CD4-positive, CD25-positive, alpha-beta regulatory T cell (primary cell): Measurements from ENCODE around the gene TWNK. TPM values are rescaled to one million over a fixed set of nuclear protein-coding genes. Genes with fewer than 3 reads are reported as not detected.

Experiments
- ATAC-seq, 2 donors: fragments of 150-1000 bp; cut with Tn5 transposase; one replicate each; pipeline ENCODE4 v1.10.0; 2021; ENCODE audit warnings: low read depth in 2 of 2, moderate number of reproducible peaks in 2 of 2, moderate library complexity in 1 of 2
- DNase-seq, 3 donors: peaks; one replicate each; pipeline versions ENCODE4 v3.0.0 to v3.0.0-alpha.2; 2012 to 2022; ENCODE audit warnings: mixed read lengths in 1 of 3
- H3K27ac ChIP-seq: one replicate; pipeline ENCODE4 v1.7.0; 2013; ENCODE audit warnings: mild to moderate bottlenecking, low read length; ENCODE audit not compliant: insufficient read depth, poor library complexity, severe bottlenecking
- H3K27me3 ChIP-seq: one replicate; pipeline ENCODE4 v1.7.0; 2013; ENCODE audit warnings: low read length; ENCODE audit not compliant: control insufficient read depth, insufficient read depth
- H3K36me3 ChIP-seq: one replicate; pipeline ENCODE4 v1.7.0; 2013; ENCODE audit warnings: mild to moderate bottlenecking, low read length, moderate library complexity; ENCODE audit not compliant: control insufficient read depth, insufficient read depth
- H3K4me1 ChIP-seq: 2 replicates; pipeline ENCODE4 v1.7.0; 2013; ENCODE audit warnings: mild to moderate bottlenecking, low read length; ENCODE audit not compliant: insufficient read depth, control insufficient read depth, poor library complexity, severe bottlenecking
- H3K4me3 ChIP-seq: one replicate; pipeline ENCODE4 v1.7.0; 2013; ENCODE audit warnings: low read depth, mild to moderate bottlenecking, low read length, moderate library complexity
- H3K9me3 ChIP-seq, 2 experiments: 1 replicate in 1 of 2; 2 replicates in 1 of 2; pipeline ENCODE4 v1.7.0; 2013; ENCODE audit warnings: low read length in 2 of 2, mild to moderate bottlenecking in 1 of 2, moderate library complexity in 1 of 2; ENCODE audit not compliant: control insufficient read depth in 2 of 2
- H3K27ac Mint-ChIP-seq, 3 donors: one replicate each; pipeline ENCODE4 v1.8.0; 2020 to 2022; ENCODE audit warnings: mild to moderate bottlenecking in 3 of 3, mixed read lengths in 3 of 3, moderate library complexity in 2 of 3
- H3K27me3 Mint-ChIP-seq: one replicate; pipeline ENCODE4 v1.8.0; 2022; ENCODE audit warnings: mild to moderate bottlenecking, mixed read lengths
- H3K36me3 Mint-ChIP-seq: one replicate; pipeline ENCODE4 v1.8.0; 2020; ENCODE audit warnings: mixed read lengths
- H3K4me1 Mint-ChIP-seq, 4 donors: one replicate each; pipeline ENCODE4 v1.8.0; 2020 to 2022; ENCODE audit warnings: mixed read lengths in 4 of 4, mild to moderate bottlenecking in 1 of 4
- H3K4me3 Mint-ChIP-seq, 4 donors: one replicate each; pipeline ENCODE4 v1.8.0; 2020 to 2022; ENCODE audit warnings: mild to moderate bottlenecking in 4 of 4, mixed read lengths in 4 of 4, moderate library complexity in 3 of 4
- H3K9me3 Mint-ChIP-seq, 7 donors: one replicate each; pipeline ENCODE4 v1.8.0; 2020 to 2022; ENCODE audit warnings: mixed read lengths in 7 of 7, mild to moderate bottlenecking in 3 of 7, moderate library complexity in 2 of 7
- polyA plus RNA-seq, 4 donors: library from polyadenylated mRNA; unstranded; fragments of 300-500 nt; fragmentation: Illumina TruSeq; gene quantifications; one replicate each; pipeline ENCODE4 v1.2.3, GENCODE V29; 2021
- total RNA-seq: library from RNA; stranded (reverse); gene quantifications from one replicate; pipeline ENCODE4 v1.2.3, GENCODE V29; 2022

TWNK gene
- total and polyA plus RNA-seq, 5 donors from 2014 or later: 3.4 to 12.8 (median 5.6) TPM

GRCh38 chr10:100998991-100999741, 11.8 kb downstream of the TWNK start:
- H3K4me1 ChIP-seq: peaks cover 34% of the 10 kb centered on the region
- H3K27me3 Mint-ChIP-seq: peaks cover 6% of the 10 kb centered on the region

GRCh38 chr10:100999742-101000126, 12.4 kb downstream of the TWNK start, which contains the start of gene LZTS2:
TSS of gene LZTS2 (plus strand) at chr10:100999808. CDS start at chr10:101002539, 2,731 bp downstream.
- Mint-ChIP-seq H3K27ac (peak within 1 kb of the TSS; percentile 89 to 96 (median 92)), H3K36me3 (peaks cover under 1% of the 10 kb centered on the region), H3K4me3 (peak within 1 kb of the TSS; percentile 89 to 99 (median 93)), H3K27me3 (peaks cover 6% of the 10 kb centered on the region), H3K9me3 (no peaks in the 10 kb centered on the region), H3K4me1 (peaks cover 5 to 34% (median 17%) of the 10 kb centered on the region in 4 donors)
- Histone ChIP-seq H3K27me3 (no peaks in the 10 kb centered on the region), H3K4me3 (peak within 1 kb of the TSS; percentile 75), H3K36me3 (peaks cover 7% of the 10 kb centered on the region), H3K4me1 (peaks cover 34% of the 10 kb centered on the region), H3K27ac (peak within 1 kb of the TSS; percentile 83), H3K9me3 (no peaks in the 10 kb centered on the region)
- DNase-seq (no peak), ATAC-seq (no peak)

More at GRCh38 chr10:100998991-100999741, 11.8 kb downstream of the TWNK start:
- H3K27me3 ChIP-seq: no peaks in the 10 kb centered on the region
- peak overlapping the region; percentile 89 to 99 (median 93) for H3K4me3 Mint-ChIP-seq
- H3K36me3 ChIP-seq: peaks cover 7% of the 10 kb centered on the region
- peaks cover 5 to 34% (median 20%) of the 10 kb centered on the region in 4 donors for H3K4me1 Mint-ChIP-seq
- H3K9me3 Mint-ChIP-seq: no peaks in the 10 kb centered on the region
- H3K36me3 Mint-ChIP-seq: peaks cover 4% of the 10 kb centered on the region
- H3K27ac ChIP-seq: peak overlapping the region; percentile 83
- H3K4me3 ChIP-seq: peak overlapping the region; percentile 75
- H3K9me3 ChIP-seq: no peaks in the 10 kb centered on the region
- peak overlapping the region; percentile 89 to 96 (median 92) for H3K27ac Mint-ChIP-seq
- peak; percentile 69 to 82 (median 76) for DNase-seq
- peak; percentile 72 to 75 for ATAC-seq

GRCh38 chr10:101000127-101000914, 13.0 kb downstream of the TWNK start:
- H3K4me3 Mint-ChIP-seq: peak overlapping the region; percentile 82 to 90 (median 82)
- no peak overlapping the region for H3K27ac ChIP-seq
- H3K27me3 Mint-ChIP-seq: peaks cover 6% of the 10 kb centered on the region
- H3K27ac Mint-ChIP-seq: peak overlapping the region; percentile 81 to 87 (median 86)
- H3K4me1 ChIP-seq: peaks cover 34% of the 10 kb centered on the region
- no peaks in the 10 kb centered on the region for H3K9me3 Mint-ChIP-seq
- no peaks in the 10 kb centered on the region for H3K27me3 ChIP-seq
- peaks cover 7% of the 10 kb centered on the region for H3K36me3 ChIP-seq
- no peak overlapping the region for H3K4me3 ChIP-seq
- ATAC-seq (no peak), DNase-seq (no peak)
- H3K9me3 ChIP-seq: no peaks in the 10 kb centered on the region
- peaks cover 5 to 33% (median 15%) of the 10 kb centered on the region in 4 donors for H3K4me1 Mint-ChIP-seq
- no peaks in the 10 kb centered on the region for H3K36me3 Mint-ChIP-seq

- Mint-ChIP-seq H3K27ac (peak overlapping the region; percentile 27 to 87 (median 81)), H3K4me1 (peaks cover 5 to 28% (median 13%) of the 10 kb centered on the region in 4 donors), H3K27me3 (peaks cover 6% of the 10 kb centered on the region), H3K4me3 (peak overlapping the region; percentile 81 to 90 (median 82)), H3K36me3 (peaks cover 2% of the 10 kb centered on the region), H3K9me3 (no peaks in the 10 kb centered on the region)
- Histone ChIP-seq H3K27ac (no peak overlapping the region), H3K4me3 (no peak overlapping the region), H3K36me3 (peaks cover 9% of the 10 kb centered on the region), H3K9me3 (no peaks in the 10 kb centered on the region), H3K27me3 (no peaks in the 10 kb centered on the region), H3K4me1 (peaks cover 34% of the 10 kb centered on the region)
- no peak for ATAC-seq
- no peak for DNase-seq
Observed at GRCh38 chr10:101000915-101001658, 13.7 kb downstream of the TWNK start.

- Histone ChIP-seq H3K9me3 (no peaks in the 10 kb centered on the region), H3K4me1 (peaks cover 29% of the 10 kb centered on the region), H3K27me3 (no peaks in the 10 kb centered on the region), H3K27ac (no peak overlapping the region), H3K36me3 (peaks cover 10% of the 10 kb centered on the region), H3K4me3 (no peak overlapping the region)
- Mint-ChIP-seq H3K36me3 (peaks cover 4% of the 10 kb centered on the region), H3K27ac (no peak overlapping the region), H3K4me3 (peak overlapping the region in 1 of 4 donors; percentile 12), H3K4me1 (peaks cover 5 to 23% (median 13%) of the 10 kb centered on the region in 4 donors), H3K27me3 (peaks cover 6% of the 10 kb centered on the region), H3K9me3 (no peaks in the 10 kb centered on the region)
- no peak for DNase-seq
- no peak for ATAC-seq
Observed at GRCh38 chr10:101001659-101002035, 14.3 kb downstream of the TWNK start.

GRCh38 chr10:101002456-101002855, 15.1 kb downstream of the TWNK start:
- H3K4me1 Mint-ChIP-seq: peaks cover 5 to 20% (median 13%) of the 10 kb centered on the region in 4 donors
- H3K4me1 ChIP-seq: peaks cover 24% of the 10 kb centered on the region
- peaks cover 10% of the 10 kb centered on the region for H3K36me3 ChIP-seq
- no peak overlapping the region for H3K27ac Mint-ChIP-seq
- H3K9me3 Mint-ChIP-seq: no peaks in the 10 kb centered on the region
- DNase-seq (no peak), ATAC-seq (no peak)
- H3K27me3 Mint-ChIP-seq: peaks cover 6% of the 10 kb centered on the region
- H3K27ac ChIP-seq: no peak overlapping the region
- no peak overlapping the region for H3K4me3 ChIP-seq
- H3K36me3 Mint-ChIP-seq: peaks cover 4% of the 10 kb centered on the region
- no peaks in the 10 kb centered on the region for H3K27me3 ChIP-seq
- peak overlapping the region in 1 of 4 donors; percentile 12 for H3K4me3 Mint-ChIP-seq
- H3K9me3 ChIP-seq: no peaks in the 10 kb centered on the region

- no peaks in the 10 kb centered on the region for H3K9me3 ChIP-seq
- peaks cover 1 to 12% (median 7%) of the 10 kb centered on the region in 4 donors for H3K4me1 Mint-ChIP-seq
- no peak overlapping the region for H3K4me3 ChIP-seq
- peaks cover 11% of the 10 kb centered on the region for H3K4me1 ChIP-seq
- H3K27ac Mint-ChIP-seq: no peak overlapping the region
- H3K27me3 ChIP-seq: no peaks in the 10 kb centered on the region
- DNase-seq (no peak), ATAC-seq (no peak)
- H3K4me3 Mint-ChIP-seq: no peak overlapping the region
- H3K27ac ChIP-seq: no peak overlapping the region
- peaks cover 4% of the 10 kb centered on the region for H3K36me3 Mint-ChIP-seq
- H3K27me3 Mint-ChIP-seq: peaks cover 6% of the 10 kb centered on the region
- peaks cover 10% of the 10 kb centered on the region for H3K36me3 ChIP-seq
- no peaks in the 10 kb centered on the region for H3K9me3 Mint-ChIP-seq
Observed at GRCh38 chr10:101003639-101004206, 16.4 kb downstream of the TWNK start.
